Islet of Langerhans (tissue), 1 donor: ENCODE data around the gene NT5C.

Experiments used
- FAIRE-seq: peaks from one replicate; lab custom pipeline; 2011; peaks lifted over from hg19 to GRCh38; lab: Jason Lieb, UNC

The NT5C gene

DNA sequence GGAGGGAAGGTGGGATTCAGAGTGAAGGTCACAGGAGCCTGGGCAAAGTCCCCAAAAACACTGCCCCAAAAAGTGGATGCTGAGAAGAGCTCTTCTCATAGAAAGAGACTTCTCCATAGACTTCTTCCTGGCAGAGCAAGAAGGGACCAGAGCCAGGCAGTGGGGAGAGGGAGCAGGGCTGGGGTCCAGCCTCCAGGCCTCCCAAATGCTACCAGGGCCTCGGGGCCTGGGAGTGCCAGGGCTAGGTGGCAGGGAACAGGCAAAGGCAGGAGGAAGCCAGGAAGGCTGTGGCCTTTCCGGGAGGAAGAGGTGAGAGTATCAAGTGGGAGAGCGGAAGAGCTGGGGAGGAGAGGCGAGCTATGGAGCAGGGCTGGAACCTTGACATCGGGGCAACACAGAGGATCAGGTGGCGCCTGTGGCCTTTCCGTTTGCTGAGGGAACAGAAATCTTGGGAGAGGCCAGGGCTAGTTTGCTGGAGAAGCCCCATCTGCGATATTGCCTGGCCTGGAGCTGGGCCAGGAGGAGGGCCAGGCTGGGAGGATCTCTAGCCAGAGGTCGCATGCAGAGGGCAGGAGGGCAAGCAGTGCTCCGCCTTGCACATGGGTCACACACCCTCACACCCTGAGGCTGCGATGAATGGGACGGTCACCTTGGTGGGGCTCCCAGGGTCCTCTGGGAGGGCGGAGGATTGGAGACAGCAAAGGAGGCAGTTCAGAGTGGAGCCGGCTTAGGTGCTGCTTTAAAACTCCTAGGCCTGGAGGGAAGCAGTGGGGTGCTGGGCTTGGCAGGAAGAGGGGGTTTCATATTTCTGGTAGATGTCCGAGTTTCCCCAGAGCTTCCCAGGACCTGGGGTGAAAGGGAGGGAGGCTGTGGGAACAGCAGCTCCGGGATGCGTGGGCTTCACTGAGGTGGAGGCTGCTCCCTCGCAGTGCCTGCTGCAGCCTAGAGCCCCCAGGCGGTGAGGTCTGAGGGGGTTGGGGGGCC is 40.4 kb downstream of the NT5C start:
- FAIRE-seq, result no peak

DNA sequence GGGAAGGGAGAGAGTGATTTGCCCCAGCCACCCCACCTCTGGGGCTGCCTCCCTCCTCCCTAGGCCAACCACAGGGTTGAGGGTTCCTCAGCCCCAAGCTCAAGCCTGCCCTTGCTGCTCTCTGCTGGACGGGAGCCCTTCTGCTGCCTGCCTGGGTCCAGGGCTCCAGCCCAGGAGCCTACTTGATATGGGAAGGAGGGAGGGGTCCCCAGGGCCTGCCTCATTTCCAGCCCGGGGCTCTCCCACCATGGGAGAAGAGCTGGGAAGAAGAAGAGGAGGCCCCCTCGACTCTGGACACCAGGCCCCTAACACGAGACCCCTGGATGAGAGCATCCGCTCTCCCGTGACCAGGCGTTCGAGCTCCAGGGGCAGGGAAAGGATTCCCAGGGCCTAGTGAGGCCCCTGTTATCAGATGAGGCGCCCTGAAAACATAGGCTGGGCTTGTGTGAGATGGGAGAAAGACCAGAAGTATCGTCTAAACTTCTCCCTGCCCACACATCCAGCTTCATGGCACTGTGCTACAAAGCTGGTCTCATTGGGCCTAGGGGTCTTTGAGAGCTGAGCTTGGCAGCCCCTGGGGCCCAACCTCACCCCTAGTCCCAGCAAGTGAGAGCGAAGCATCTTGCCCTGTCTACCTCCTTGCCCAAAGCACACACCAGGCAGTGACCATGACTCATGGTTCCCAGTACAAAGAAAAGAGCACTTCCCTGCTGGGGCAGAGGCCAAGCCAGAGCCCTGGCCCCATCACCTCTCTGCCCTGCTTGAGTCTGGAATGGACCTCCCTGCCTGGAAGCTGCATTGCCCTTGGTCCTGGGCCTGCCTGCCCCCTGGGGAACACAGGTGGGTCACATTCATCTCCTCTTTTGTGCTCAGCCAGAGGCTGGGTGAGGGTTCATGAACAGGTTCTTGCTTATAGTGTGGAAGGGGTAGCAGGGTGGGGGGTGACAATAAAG is 42.8 kb downstream of the NT5C start:
- no peak for FAIRE-seq

DNA sequence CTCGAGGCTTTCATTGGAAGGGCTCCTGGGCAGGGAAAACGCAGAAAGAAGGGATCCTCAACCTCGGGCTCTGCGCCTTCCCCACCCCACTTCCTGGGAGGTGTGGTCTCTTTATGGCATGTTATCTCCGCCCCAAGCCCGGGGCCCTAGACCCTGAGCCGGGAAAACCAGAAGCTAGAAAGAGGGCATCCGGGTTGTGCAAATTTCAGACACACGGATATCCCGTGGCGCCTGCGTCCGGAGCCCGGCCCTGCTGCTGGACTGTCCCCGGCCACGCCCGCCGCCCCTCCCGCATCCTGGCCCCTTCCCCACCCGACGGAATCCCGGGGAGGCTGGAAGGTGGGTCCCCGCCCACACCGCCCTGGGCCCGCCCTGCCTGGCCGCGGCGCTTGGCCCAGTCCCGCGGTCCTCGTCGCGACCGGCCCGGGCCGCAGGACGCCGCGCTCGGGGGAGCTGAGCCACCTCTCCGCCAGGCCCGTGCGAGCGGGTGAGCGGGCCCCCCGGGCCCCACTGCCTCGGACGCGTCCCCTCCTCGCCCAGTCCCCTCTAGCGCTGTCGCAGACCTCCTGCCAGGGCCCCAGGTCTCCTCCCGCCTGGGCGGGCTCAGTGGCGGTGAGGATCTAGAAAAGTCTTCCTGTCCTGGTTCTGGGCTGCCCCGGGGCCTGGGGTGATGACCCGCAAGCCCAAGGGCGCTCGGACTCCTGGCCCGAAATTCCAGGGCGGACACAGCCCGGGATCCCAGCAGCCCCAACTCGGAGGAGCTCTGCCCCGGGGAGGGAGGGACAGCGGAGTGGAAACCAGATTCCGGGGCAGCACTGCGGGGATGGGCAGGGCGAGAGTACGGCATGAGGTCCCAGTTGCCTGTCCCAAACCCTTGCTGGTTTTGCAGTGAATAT is 43.7 kb downstream of the NT5C start, which contains the start of gene SLC16A5:
Gene SLC16A5 (plus strand): TSS at position 397 of the 896 bp plus-strand sequence. CDS start 5,683 bp downstream, outside the sequence.
- FAIRE-seq, result no peak

DNA sequence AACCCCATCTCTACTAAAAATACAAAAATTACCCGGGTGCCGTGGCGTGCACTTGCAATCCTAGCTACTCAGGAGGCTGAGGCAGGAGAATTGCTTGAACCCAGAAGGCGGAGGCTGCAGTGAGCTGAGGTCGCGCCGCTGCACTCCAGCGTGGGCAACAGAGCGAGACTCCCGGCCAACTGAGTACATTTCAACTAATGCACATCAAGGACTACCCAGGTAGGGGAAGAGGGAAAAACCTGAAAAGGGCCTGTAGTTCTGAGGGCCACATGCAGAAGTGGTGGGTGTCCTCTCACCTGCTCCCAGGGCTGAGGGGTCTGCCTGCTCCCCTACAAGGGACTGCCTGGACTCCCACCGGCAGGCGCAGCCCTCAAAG is 44.4 kb downstream of the NT5C start:
- no peak for FAIRE-seq

DNA sequence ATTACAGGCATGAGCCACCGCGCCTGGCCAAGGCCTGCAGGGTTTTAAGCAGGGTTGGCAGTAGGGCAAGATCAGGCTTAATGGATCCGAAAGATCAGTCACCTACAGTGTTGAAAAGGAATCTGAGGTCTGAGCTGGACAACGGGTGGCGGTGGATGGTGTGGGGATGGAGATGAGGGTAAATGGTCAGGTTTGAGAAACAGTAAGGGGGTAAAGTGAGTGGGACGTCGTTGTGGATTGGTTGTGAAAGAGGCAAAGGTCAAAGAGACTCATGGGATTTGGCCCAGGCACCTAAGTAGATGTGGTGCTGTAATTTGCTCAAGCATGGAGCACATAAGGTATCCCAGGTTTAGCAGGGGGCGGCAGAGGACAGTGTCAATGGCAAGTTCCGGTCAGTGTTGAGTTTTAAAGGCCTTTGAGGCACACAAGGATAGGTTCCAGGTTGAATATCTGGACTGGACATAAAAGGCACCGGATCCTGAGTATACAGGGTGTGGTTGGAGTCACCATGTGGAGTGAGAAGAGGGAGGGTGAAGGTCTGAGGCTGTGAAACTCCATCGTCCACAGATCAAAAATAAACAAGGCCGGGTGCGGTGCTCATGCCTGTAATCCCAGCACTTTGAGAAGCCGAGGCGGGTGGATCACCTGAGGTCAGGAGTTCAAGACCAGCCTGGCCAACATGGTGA is 44.9 kb downstream of the NT5C start:
- FAIRE-seq, result no peak

DNA sequence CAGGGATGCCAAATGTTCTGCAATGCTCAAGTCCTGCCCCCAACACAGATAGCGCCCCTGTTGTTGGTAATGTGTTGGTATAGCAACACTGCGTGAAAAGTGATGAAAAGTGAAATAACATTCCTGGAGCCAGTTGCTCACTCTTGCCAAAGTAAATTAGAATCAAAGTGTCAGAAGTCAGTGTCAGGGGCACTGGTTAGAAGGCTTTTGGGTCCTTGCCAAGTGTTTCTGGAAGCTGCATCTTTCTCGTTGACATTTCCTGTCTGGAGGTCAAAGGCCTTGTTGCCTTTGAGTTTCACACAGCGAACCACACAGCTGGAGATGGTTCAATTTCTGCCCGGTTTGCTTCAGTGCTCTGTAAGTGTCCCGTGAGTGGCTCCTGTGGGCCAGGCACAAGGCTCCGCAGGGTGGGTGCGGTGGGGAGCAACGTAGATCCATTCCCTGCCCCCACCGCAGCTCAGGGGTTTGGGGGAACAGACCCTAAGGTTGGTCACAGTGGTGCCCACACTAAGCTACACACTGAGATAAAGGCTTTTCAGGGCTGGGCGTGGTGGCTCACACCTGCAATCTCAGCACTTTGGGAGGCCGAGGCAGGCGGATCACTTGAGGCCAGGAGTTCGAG is 47.4 kb downstream of the NT5C start:
- no peak for FAIRE-seq

DNA sequence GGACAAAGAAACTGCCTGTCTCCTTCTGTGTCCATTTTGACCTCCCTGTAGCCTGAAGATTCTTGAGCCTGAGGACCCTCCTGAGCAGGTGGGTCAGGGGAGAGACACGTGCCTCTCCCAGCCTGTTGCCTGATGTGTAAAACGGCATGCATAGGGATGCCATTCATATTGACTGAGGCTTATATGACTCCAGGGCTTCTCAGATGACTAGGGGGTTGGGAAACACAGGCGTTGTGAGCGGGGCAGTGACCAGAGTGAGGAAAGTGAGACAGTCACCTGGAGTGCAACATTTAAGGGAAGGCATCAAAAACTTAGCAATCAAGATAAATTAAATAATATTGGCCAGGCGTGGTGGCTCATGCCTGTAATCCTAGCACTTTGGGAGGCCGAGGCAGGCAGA is 48.9 kb downstream of the NT5C start:
- no peak for FAIRE-seq

DNA sequence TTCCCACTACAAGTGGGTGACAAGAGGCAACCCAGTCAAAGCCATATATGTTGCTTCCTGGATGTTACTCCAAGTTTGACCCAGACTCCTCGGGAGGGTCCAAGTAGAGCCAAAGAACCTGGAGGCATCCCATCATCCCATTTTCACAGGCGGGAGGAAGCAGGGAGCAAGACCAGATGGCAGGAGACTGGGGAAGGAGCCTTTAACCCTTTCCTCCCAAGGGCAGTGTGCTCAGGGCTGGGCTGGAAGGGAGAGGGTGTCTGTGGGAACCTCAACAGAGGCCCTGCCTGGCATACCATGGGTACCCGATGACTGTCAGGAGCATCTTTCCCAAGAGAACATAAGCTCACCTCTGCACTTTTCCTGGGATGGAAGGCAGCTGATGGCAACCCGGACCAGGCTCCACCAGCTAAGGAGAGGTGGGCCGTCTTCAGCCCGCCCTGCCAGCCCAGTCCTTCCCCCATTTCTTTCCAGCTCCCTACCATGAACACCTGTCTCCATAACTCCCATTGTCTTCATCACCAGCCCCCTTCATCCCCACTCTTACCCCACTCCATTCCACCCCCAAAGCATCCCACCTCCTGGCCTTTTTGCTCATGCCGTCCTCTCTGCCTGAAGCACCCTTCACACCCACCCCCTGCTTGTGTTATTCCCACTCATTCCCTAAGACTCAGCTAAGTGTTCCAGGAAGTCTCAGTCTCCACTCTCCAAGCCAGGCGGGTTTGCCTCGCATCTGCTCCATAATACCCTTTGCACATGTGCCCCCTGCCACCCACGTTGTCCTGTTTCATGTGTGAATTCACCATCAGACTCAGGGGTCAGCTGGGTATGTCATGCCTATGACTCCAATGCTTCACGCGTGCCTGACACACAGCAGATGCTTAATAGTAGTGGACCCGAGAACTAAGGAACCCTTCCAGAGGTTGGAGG is 49.7 kb downstream of the NT5C start:
- FAIRE-seq, result no peak
